ENCODE results near the gene CACNB4. TPM values are rescaled to one million over a fixed set of nuclear protein-coding genes. Genes with fewer than 3 reads are reported as not detected.

CACNB4 gene
- 1 to 10 TPM in 1 of 2 donors, under 1 TPM in 1; 0.33 to 1.3 TPM for total RNA-seq

- H3K4me1 ChIP-seq = peaks cover 28% of the 10 kb centered on the region
- H3K9me3 ChIP-seq = no peaks in the 10 kb centered on the region
- DNase-seq (peak in 2 of 4 donors; percentile 7 to 15), ATAC-seq (no peak)
- peak within 1 kb of the TSS; percentile 9 to 48 for H3K4me3 ChIP-seq
- intact Hi-C loops (cut with DNase I) = no loop called here
- H3K27me3 ChIP-seq = no peaks in the 10 kb centered on the region
- peak within 1 kb of the TSS in 1 of 4 donors; percentile 2 for H3K27ac ChIP-seq
- no peaks in the 10 kb centered on the region for H3K36me3 ChIP-seq (replicated peaks in 1 of 2; ENCODE audit: insufficient read depth in 1 of 2, low read depth in 2 of 2)
- TF ChIP-seq POLR2A (IDR thresholded peaks at IDR 0.05) (no peak), CTCF (IDR thresholded peaks at IDR 0.05) (no peak)
- whole genome bisulfite sequencing, 2 donors = 1 to 2% methylated on average over 52 to 66 of the region's 73 CpGs
These were observed at the start of gene CACNB4 for GRCh38 chr2:152098496-152099366. TSS of gene CACNB4 (minus strand) at chr2:152099044.

- 49 to 57% methylated on average over 5 of the region's 5 CpGs for WGBS, 2 donors
- ATAC-seq (peak; percentile 33), DNase-seq (no peak)
- H3K4me1 ChIP-seq = peaks cover 28% of the 10 kb centered on the region
- intact Hi-C loops (cut with DNase I) = no loop called here
- H3K4me3 ChIP-seq = no peak overlapping the region
- no peak overlapping the region for H3K27ac ChIP-seq
- TF ChIP-seq POLR2A (IDR thresholded peaks at IDR 0.05) = no peak
- TF ChIP-seq CTCF (IDR thresholded peaks at IDR 0.05) = no peak
- H3K9me3 ChIP-seq = no peaks in the 10 kb centered on the region
- H3K27me3 ChIP-seq = no peaks in the 10 kb centered on the region
- H3K36me3 ChIP-seq (replicated peaks in 1 of 2; ENCODE audit: insufficient read depth in 1 of 2, low read depth in 2 of 2) = no peaks in the 10 kb centered on the region
These were observed 35.8 kb upstream of the CACNB4 start for GRCh38 chr2:152134488-152135280.

- WGBS, 2 donors = 25 to 32% methylated on average over 1 of the region's 1 CpG
- intact Hi-C loops (cut with DNase I) = no loop called here
- TF ChIP-seq CTCF (IDR thresholded peaks at IDR 0.05) = no peak
- no peak for TF ChIP-seq POLR2A (IDR thresholded peaks at IDR 0.05)
These were observed 33.5 kb upstream of the CACNB4 start for GRCh38 chr2:152132306-152132705.

GRCh38 chr2:152127628-152128027 is 28.8 kb upstream of the CACNB4 start:
- Histone ChIP-seq H3K36me3 (replicated peaks in 1 of 2; ENCODE audit: insufficient read depth in 1 of 2, low read depth in 2 of 2) (peaks cover 0 to 7% of the 10 kb centered on the region in 2 donors), H3K27ac (no peak overlapping the region), H3K9me3 (no peaks in the 10 kb centered on the region), H3K4me3 (no peak overlapping the region), H3K27me3 (no peaks in the 10 kb centered on the region), H3K4me1 (peaks cover 7% of the 10 kb centered on the region)
- intact Hi-C loops (cut with DNase I) = no loop called here
- TF ChIP-seq POLR2A (IDR thresholded peaks at IDR 0.05) = no peak
- no peak for TF ChIP-seq CTCF (IDR thresholded peaks at IDR 0.05)
- DNase-seq (no peak), ATAC-seq (no peak)

More at GRCh38 chr2:152132306-152132705, 33.5 kb upstream of the CACNB4 start:
- Histone ChIP-seq H3K4me1 (peaks cover 28% of the 10 kb centered on the region), H3K36me3 (replicated peaks in 1 of 2; ENCODE audit: insufficient read depth in 1 of 2, low read depth in 2 of 2) (no peaks in the 10 kb centered on the region), H3K27ac (no peak overlapping the region), H3K4me3 (no peak overlapping the region), H3K27me3 (no peaks in the 10 kb centered on the region), H3K9me3 (no peaks in the 10 kb centered on the region)
- DNase-seq (no peak), ATAC-seq (peak; percentile 35)
